GM13977 (cell line): ENCODE results near the gene TCF15.
"Not testable (repeated sequence)": the region's sequence is repeated elsewhere in the genome, so short reads cannot be mapped to it uniquely, and the experiment has no call there.

Experiments
- DNase-seq: peaks from one replicate; pipeline ENCODE4 v3.0.0; 2012; ENCODE audit warnings: low spot score
- CTCF ChIP-seq: IDR thresholded peaks from 2 replicates; pipeline ENCODE4 v1.5.1; 2012; ENCODE audit warnings: mild to moderate bottlenecking, control low read depth; ENCODE audit not compliant: insufficient read depth; ENCODE audit errors: extremely low read depth, missing control alignments
- in situ Hi-C: fragments of 300-500 bp; cut with MboI; formaldehyde crosslinking; loops from one replicate; pipeline ENCODE4 v1.12.0; 2022; ENCODE audit warnings: low sequenced_read_pairs, low pct_unique_long_range_greater_than_20kb, mixed read lengths, inconsistent platforms; ENCODE audit not compliant: unreplicated experiment

The TCF15 gene

GRCh38 chr20:582204-582603 lies 27.9 kb downstream of the TCF15 start:
- no peak for DNase-seq
- in situ Hi-C loops: no loop called here
- no peak for TF ChIP-seq CTCF

GRCh38 chr20:578940-579690 lies 31.0 kb downstream of the TCF15 start:
- DNase-seq, in situ Hi-C loops: not testable (repeated sequence)

GRCh38 chr20:577167-577791 lies 32.8 kb downstream of the TCF15 start:
- in situ Hi-C loops: no loop called here
- DNase-seq: no peak
- TF ChIP-seq CTCF: peak; percentile 11

- in situ Hi-C loops: no loop called here
- no peak for DNase-seq
- TF ChIP-seq CTCF: no peak
Observed at GRCh38 chr20:576156-576555, 34.0 kb downstream of the TCF15 start.

GRCh38 chr20:575230-575629 lies 34.9 kb downstream of the TCF15 start:
- in situ Hi-C loops: no loop called here
- no peak for TF ChIP-seq CTCF
- no peak for DNase-seq

GRCh38 chr20:574297-574942 lies 35.7 kb downstream of the TCF15 start:
- no peak for TF ChIP-seq CTCF
- in situ Hi-C loops: loop anchor here (25.0 kb wide), 1 partner anchor 163 kb away; no protein-coding TSS in a partner anchor
- DNase-seq: no peak
